ENCODE data around the gene CPN2.

- TF ChIP-seq CTCF (conservative IDR thresholded peaks at IDR 0.05; ENCODE audit: low read length) (no peak), EZH2phosphoT487 (IDR thresholded peaks at IDR 0.05; ENCODE audit: borderline replicate concordance) (no peak)
Measured at GRCh38 chr3:194326192-194326967, 24.7 kb downstream of the CPN2 start.
